GM19099 (cell line): ENCODE results near the gene TBX15.

Experiments used
- POLR2A ChIP-seq: IDR thresholded peaks from 3 replicates; pipeline ENCODE4 v1.6.1; 2011; ENCODE audit warnings: low read depth; ENCODE audit not compliant: insufficient read length; ENCODE audit errors: extremely low read depth

TBX15 gene

DNA sequence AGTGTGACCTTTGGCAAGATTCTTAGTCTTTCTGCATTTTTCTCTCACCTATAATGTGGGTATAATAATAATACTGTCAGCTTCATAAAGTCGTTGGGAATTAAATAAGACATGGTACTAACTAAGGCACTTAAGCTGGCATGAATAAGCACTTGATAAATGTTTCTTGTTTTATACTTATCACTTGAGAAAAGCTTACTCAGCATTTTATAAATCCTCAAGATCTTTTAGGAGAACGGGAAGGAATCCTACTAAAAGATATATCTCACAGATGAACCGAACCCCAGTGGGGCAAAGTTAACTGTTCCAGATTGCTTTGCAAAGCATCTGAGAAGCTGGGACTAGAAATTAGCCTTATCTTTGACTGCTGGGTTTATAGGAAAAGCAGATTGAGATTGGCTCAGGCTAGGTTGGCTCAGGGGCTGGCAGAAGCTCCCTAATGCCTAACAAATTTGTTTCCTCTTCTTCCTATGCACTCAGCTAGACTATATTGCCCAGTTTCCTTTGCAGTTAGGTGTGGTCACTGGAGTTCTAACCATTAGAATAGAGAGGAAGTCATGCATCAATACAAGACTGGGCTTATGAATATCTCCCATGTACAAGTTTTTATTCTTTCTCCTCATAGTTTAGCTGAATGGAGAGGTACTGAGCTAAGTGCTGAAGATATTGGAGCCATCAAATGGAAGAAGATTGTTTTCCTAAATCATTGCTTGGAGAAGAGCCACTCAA is 110.3 kb downstream of the TBX15 start:
- no peak for TF ChIP-seq POLR2A

DNA sequence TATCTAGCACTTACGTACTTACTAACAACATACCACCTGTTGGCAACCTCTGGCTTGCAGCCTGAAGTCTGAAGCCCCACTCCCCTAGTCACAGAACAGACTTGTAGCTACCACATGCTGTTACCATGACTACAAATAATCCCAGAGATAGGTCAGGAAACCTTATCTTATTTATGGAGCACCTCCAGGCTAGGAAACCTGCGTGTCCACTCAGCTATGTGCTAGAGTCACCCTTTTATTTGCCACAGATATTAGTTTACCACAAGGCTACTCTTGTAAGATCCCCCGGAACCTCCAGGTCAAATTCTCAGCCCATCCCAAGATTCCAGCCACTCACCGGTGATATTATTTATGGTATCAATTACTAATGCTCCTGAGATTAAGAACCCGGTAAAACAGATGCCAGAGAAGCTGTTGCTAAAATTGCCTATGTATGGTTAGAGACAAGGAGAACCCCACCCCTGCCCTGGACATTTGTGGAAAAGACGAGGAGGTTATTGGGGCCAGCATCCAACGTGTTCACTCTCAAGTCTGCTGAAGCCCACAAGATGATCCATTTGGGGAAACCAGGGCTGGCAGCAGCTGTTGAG is 116.5 kb downstream of the TBX15 start:
- no peak for TF ChIP-seq POLR2A

DNA sequence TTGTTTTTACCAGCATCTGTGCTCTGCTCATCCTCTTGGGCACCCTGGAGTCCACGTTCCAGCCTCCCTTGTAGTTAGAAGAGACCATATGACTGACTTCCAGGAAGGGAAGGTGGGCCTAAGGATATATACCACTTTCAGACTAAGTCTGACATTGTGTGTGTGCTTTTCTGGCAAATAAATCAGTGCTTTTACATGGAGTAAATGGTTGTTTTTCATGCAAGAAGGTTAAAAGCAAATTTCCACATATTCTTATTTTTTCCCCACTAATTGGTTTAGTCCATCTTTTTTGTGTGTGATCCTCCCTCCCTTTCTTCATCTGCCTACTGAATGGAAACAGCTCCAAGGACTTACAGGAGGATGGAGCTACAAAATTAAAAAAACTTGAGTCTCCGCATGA is 119.8 kb downstream of the TBX15 start:
- no peak for TF ChIP-seq POLR2A

DNA sequence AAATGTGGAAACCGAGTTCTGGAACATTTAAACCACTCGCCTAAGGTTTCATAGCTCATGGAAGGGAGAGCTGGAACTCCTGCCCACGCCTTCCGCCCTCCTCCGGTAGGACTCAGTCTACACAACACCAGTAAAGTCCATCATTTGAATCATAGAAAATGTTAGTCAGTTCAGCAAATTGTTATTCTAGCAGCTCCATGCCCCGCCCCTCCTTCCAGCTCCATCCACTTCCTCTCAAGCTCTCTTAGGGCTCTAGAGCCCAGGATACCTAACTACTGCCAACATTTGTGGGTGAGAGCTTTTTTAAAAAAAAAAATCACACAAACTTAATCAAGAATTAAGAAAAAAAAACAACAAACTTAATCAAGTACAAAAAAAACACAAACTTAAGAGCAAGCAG is 121.8 kb downstream of the TBX15 start:
- TF ChIP-seq POLR2A: no peak

DNA sequence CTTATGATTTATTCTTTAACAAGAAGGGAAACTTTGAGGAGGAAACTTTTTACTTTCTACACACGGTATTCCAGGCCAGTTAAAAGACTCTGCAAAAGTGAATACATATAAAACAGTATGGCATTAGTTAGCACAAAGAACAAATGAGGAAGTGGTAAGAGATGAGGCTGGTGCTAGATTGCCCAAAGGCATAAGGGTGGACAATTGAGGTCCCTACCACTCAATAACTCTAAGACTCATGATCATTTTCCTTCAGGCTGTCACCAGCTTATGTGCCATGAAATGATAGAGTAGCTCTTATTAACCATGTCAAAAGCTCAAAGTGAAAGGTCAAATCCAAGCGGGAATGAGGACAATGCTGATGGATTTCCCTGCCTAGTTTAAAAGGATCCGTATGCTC is 124.5 kb downstream of the TBX15 start:
- TF ChIP-seq POLR2A: no peak

DNA sequence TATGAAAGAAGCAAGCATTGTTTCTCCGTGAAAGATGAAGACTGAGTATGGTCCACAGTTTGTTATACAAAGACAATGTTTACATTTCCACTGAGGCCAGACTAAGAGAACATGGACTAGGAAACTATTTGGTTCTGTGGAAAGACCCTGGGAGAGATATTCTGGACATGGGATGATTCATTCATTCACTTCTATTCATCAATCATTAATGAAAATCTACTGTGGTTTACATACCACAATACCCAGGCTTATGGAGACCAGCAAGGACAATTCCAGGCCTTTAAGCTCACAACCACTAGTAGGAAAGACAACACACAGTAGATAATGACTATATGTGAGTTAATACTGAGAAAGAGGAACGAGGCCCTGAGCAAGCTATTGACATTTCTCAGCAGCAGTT is 125.4 kb downstream of the TBX15 start:
- TF ChIP-seq POLR2A: no peak

DNA sequence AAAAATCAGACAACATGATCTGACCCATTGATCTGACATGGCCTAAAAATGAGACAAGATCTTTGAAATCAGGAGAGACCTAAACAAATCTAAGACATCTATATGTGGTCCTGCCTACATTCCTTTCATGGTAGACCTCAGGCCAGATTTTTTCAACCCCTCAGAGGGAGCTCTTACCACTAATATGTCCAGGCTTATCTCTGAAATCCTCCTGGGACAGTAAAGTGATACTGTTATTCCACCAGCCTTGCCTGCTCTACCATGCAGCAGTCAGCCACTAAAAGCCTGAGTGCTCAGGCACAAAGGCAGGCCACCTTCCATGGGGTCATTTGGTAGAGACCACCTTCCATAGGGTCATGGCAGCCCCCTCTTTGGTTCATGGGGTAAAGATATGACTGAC is 126.9 kb downstream of the TBX15 start:
- no peak for TF ChIP-seq POLR2A

DNA sequence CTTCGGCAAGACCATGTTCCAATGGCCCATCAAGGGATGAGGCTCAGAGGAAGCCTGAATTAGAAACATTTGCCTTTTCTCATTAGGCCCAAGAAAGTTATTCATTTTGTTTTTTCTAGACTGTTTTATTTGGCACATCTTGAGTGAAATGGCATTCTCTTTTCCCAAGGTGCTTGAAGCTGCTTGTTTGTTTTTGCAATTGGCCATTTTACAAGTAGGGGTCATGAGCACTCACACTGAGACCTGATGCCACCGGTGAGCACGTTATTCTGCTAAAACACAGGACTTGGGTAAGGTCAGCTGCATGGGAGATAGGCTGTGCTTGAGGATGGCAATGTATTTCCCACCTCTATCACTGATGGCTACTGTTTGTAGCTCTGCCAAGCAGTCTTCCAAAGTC is 128.1 kb downstream of the TBX15 start:
- TF ChIP-seq POLR2A: no peak

DNA sequence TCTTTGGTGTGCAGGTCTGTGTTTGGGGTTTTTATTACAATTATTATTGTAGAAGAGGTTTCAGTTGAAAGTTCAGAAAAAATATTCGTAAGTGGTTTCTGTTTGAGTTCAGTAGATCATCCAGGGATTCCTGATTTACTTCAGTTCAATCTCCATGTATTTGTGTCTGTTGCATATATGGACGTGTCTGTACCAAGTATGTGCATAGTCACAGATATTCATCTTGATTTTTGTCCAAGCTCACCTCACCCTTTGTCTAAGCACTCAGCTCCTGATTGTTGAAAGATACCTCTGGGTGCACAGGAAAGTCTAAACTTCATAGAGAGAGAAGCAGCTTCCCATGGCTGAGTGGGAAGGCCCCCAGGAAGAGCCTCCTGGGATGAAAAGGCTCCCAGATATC is 141.7 kb downstream of the TBX15 start:
- no peak for TF ChIP-seq POLR2A

DNA sequence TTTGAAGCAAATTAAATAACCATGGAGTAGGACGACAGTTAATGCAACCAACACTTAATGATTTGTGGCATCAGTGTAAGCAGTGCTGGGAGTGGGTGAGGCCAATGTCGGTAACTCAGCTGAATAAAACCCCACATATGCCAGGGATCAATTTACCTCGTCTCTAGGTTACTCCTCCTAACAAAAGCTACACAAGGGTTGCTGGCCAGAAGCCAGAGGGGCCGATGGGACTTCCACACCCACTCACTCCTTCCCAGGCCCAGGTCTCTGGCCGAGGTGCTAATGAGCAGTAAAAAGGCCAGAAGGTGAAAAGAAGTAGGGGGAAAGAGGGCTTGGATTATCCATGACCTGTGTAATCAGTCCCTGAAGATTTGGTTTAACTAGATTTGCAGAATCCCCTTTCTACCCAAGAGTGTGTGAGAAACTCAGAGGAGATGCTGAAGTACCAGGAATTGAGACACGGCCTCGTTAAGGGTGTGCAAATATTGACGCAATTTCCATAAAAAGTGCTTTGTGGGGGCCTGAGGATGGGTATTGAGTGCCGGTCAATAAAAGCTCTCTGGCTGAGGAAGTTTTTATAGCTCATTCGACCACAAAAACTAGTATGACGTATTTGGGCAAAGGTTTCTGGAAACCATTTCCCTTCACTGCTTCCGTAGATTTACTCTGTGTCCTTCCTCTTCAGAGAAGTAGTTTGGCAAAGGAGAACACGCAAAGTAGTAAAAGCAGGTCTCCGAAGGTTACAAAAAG is 145.5 kb downstream of the TBX15 start:
- TF ChIP-seq POLR2A: no peak

DNA sequence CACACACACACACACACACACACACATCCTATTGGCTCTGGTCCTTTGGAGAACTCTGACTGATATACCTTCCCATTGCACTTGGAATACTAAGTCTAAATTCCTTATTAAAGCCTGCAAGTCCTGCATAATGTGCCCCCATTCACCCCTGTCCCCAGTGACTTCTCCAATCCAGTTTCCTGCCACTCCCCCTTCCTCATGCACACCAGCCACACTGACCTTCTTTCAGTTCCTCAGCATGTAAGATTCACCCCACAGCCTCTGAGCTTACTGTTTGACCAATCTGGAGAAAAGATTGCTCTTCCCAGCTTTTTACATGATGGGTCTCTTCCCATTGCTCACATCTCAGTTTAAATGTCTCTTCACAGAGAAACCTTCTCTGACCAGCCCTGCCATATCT is 146.6 kb downstream of the TBX15 start:
- TF ChIP-seq POLR2A: no peak
